Measurements from ENCODE around the gene PLXND1.

The PLXND1 gene

GRCh38 chr3:129558081-129558771 is 48.2 kb downstream of the PLXND1 start:
- TF ChIP-seq GABPA (IDR thresholded peaks at IDR 0.05; ENCODE audit: low read depth) (no peak), POLR2AphosphoS5 (IDR thresholded peaks at IDR 0.05; ENCODE audit: low read depth) (no peak; the same call in 1 of the 2 replicates), SPI1 (IDR thresholded peaks at IDR 0.05; ENCODE audit: borderline replicate concordance, low read depth) (no peak)
- peak overlapping the region; percentile 53 for H3K27ac ChIP-seq (replicated peaks)
- H3K4me3 ChIP-seq (replicated peaks; ENCODE audit: insufficient read depth, low read length), result no peak overlapping the region
- no peak for DNase-seq (ENCODE audit: low read depth in 1 of 2, low spot score in 1 of 2)
- H3K27me3 ChIP-seq (ENCODE audit: insufficient read depth, poor library complexity, severe bottlenecking), result no peaks in the 10 kb centered on the region

- DNase-seq (ENCODE audit: low read depth in 1 of 2, low spot score in 1 of 2), result no peak
- no peaks in the 10 kb centered on the region for H3K27me3 ChIP-seq (ENCODE audit: insufficient read depth, poor library complexity, severe bottlenecking)
- TF ChIP-seq SPI1 (IDR thresholded peaks at IDR 0.05; ENCODE audit: borderline replicate concordance, low read depth), result no peak
- TF ChIP-seq GABPA (IDR thresholded peaks at IDR 0.05; ENCODE audit: low read depth), result no peak
- TF ChIP-seq REST (IDR thresholded peaks at IDR 0.05; ENCODE audit: insufficient replicate concordance, low read depth), result no peak
- TF ChIP-seq CTCF (IDR thresholded peaks at IDR 0.05; ENCODE audit: insufficient read depth, low read length), result no peak
- H3K4me3 ChIP-seq (replicated peaks; ENCODE audit: insufficient read depth, low read length), result no peak overlapping the region
- no peak overlapping the region for H3K27ac ChIP-seq (replicated peaks)
These were observed 49.0 kb downstream of the PLXND1 start for GRCh38 chr3:129557548-129557894.

GRCh38 chr3:129556890-129557547 is 49.5 kb downstream of the PLXND1 start:
- no peaks in the 10 kb centered on the region for H3K27me3 ChIP-seq (ENCODE audit: insufficient read depth, poor library complexity, severe bottlenecking)
- H3K27ac ChIP-seq (replicated peaks), result no peak overlapping the region
- TF ChIP-seq GABPA (IDR thresholded peaks at IDR 0.05; ENCODE audit: low read depth), result no peak
- TF ChIP-seq POLR2AphosphoS5 (IDR thresholded peaks at IDR 0.05; ENCODE audit: low read depth), result no peak; the same call in 1 of the 2 replicates
- TF ChIP-seq REST (IDR thresholded peaks at IDR 0.05; ENCODE audit: insufficient replicate concordance, low read depth), result no peak
- TF ChIP-seq SPI1 (IDR thresholded peaks at IDR 0.05; ENCODE audit: borderline replicate concordance, low read depth), result no peak
- TF ChIP-seq CTCF (IDR thresholded peaks at IDR 0.05; ENCODE audit: insufficient read depth, low read length), result no peak
- DNase-seq (ENCODE audit: low read depth in 1 of 2, low spot score in 1 of 2), result no peak
- no peak overlapping the region for H3K4me3 ChIP-seq (replicated peaks; ENCODE audit: insufficient read depth, low read length)

- Histone ChIP-seq H3K4me3 (replicated peaks; ENCODE audit: insufficient read depth, low read length) (no peak overlapping the region), H3K27ac (replicated peaks) (no peak overlapping the region), H3K27me3 (ENCODE audit: insufficient read depth, poor library complexity, severe bottlenecking) (no peaks in the 10 kb centered on the region)
- TF ChIP-seq POLR2AphosphoS5 (IDR thresholded peaks at IDR 0.05; ENCODE audit: low read depth) (no peak), REST (IDR thresholded peaks at IDR 0.05; ENCODE audit: insufficient replicate concordance, low read depth) (no peak), CTCF (IDR thresholded peaks at IDR 0.05; ENCODE audit: insufficient read depth, low read length) (no peak), SPI1 (IDR thresholded peaks at IDR 0.05; ENCODE audit: borderline replicate concordance, low read depth) (no peak), GABPA (IDR thresholded peaks at IDR 0.05; ENCODE audit: low read depth) (no peak)
- no peak for DNase-seq (ENCODE audit: low read depth in 1 of 2, low spot score in 1 of 2)
These were observed 50.1 kb downstream of the PLXND1 start for GRCh38 chr3:129556358-129556695.
